HepG2 (cell line): Measurements from ENCODE around the gene WDFY1. TPM values are rescaled to one million over a fixed set of nuclear protein-coding genes. Genes with fewer than 3 reads are reported as not detected.

Source experiments
- ATF4 ChIP-seq, 2 experiments: fragments of 450-650 bp in 1 of 2; sonication (generic) in 1 of 2; formaldehyde crosslinking; IDR thresholded peaks; 2 replicates each; pipeline versions ENCODE4 v1.5.0 to v1.8.0; 2020 to 2022; ENCODE audit warnings: mild to moderate bottlenecking in 1 of 2, missing genetic modification reagents in 1 of 2
- CHD2 ChIP-seq: IDR thresholded peaks from 2 replicates; pipeline ENCODE4 v1.6.1; 2011; ENCODE audit warnings: low read depth, low read length, improper control_type of control experiment
- CREB1 ChIP-seq, 2 experiments: fragments of 450-650 bp in 1 of 2; IDR thresholded peaks; 2 replicates each; pipeline ENCODE4 v1.6.1; 2016 to 2017; ENCODE audit warnings: control low read depth in 1 of 2, mild to moderate bottlenecking in 1 of 2, missing compliant biosample characterization in 1 of 2, missing genetic modification characterization in 1 of 2
- DBP ChIP-seq: sonication (generic); formaldehyde crosslinking; IDR thresholded peaks from 2 replicates; pipeline ENCODE4 v1.4.0; 2020; ENCODE audit warnings: missing genetic modification reagents; ENCODE audit errors: not compliant biosample characterization
- HNF1A ChIP-seq, 2 experiments: sonication (generic) in 1 of 2; formaldehyde crosslinking in 1 of 2; IDR thresholded peaks; 2 replicates each; pipeline versions ENCODE4 v1.4.0 to v1.6.1; 2016 to 2020; ENCODE audit warnings: borderline replicate concordance in 1 of 2, low read depth in 1 of 2, mild to moderate bottlenecking in 1 of 2, missing genetic modification reagents in 1 of 2
- HNRNPH1 ChIP-seq: fragments of 200-400 bp; formaldehyde crosslinking; optimal IDR thresholded peaks from 2 replicates; pipeline ENCODE3; 2017; ENCODE audit warnings: mild to moderate bottlenecking, low read depth, low read length
- HOXA5 ChIP-seq: sonication (generic); formaldehyde crosslinking; IDR thresholded peaks from 2 replicates; pipeline ENCODE4 v1.4.0; 2020; ENCODE audit warnings: missing genetic modification reagents
- LBX2 ChIP-seq: sonication (generic); formaldehyde crosslinking; IDR thresholded peaks from 2 replicates; pipeline ENCODE4 v1.5.0; 2020; ENCODE audit warnings: missing genetic modification reagents, mild to moderate bottlenecking, borderline replicate concordance
- NONO ChIP-seq, 2 experiments: fragments of 450-650 bp in 1 of 2; sonication (generic) in 1 of 2; formaldehyde crosslinking in 1 of 2; IDR thresholded peaks in 1 of 2; conservative IDR thresholded peaks in 1 of 2; 2 replicates each; pipeline versions ENCODE4 v1.6.1 to v1.8.0; 2017 to 2022; ENCODE audit warnings: mild to moderate bottlenecking in 1 of 2, missing genetic modification reagents in 1 of 2, moderate library complexity in 1 of 2
- SRSF1 ChIP-seq: fragments of 200-400 bp; formaldehyde crosslinking; optimal IDR thresholded peaks from 2 replicates; pipeline ENCODE3; 2017; ENCODE audit warnings: mild to moderate bottlenecking, low read depth, low read length, moderate library complexity
- TFE3 ChIP-seq: IDR thresholded peaks from 2 replicates; pipeline ENCODE4 v1.6.1; 2016
- ZC3H4 ChIP-seq: sonication (generic); formaldehyde crosslinking; IDR thresholded peaks from 2 replicates; pipeline ENCODE4 v1.4.0; 2020; ENCODE audit warnings: missing genetic modification reagents, borderline replicate concordance
- ZFP37 ChIP-seq: sonication (generic); formaldehyde crosslinking; IDR thresholded peaks from 2 replicates; pipeline ENCODE4 v1.4.0; 2020; ENCODE audit warnings: missing genetic modification reagents, borderline replicate concordance
- ZFP41 ChIP-seq: sonication (generic); formaldehyde crosslinking; IDR thresholded peaks from 2 replicates; pipeline ENCODE4 v1.4.0; 2020; ENCODE audit warnings: mild to moderate bottlenecking, missing genetic modification reagents, borderline replicate concordance
- ZKSCAN8 ChIP-seq: IDR thresholded peaks from 2 replicates; pipeline ENCODE4 v1.6.1; 2016; ENCODE audit warnings: borderline replicate concordance, missing genetic modification reagents, missing compliant biosample characterization
- ZMYM3 ChIP-seq: sonication (generic); formaldehyde crosslinking; IDR thresholded peaks from 2 replicates; pipeline ENCODE4 v1.5.1; 2020; ENCODE audit warnings: mild to moderate bottlenecking, missing genetic modification reagents
- ZNF704 ChIP-seq: sonication (generic); formaldehyde crosslinking; IDR thresholded peaks from 2 replicates; pipeline ENCODE4 v1.8.1; 2023; ENCODE audit warnings: mild to moderate bottlenecking, inconsistent platforms, moderate library complexity, missing genetic modification reagents, borderline replicate concordance
- ZNF75D ChIP-seq: sonication (generic); formaldehyde crosslinking; IDR thresholded peaks from 2 replicates; pipeline ENCODE4 v1.8.1; 2023; ENCODE audit warnings: missing genetic modification reagents, mild to moderate bottlenecking, borderline replicate concordance
- ZNF878 ChIP-seq: sonication (generic); formaldehyde crosslinking; IDR thresholded peaks from 2 replicates; pipeline ENCODE4 v1.8.1; 2023; ENCODE audit warnings: mild to moderate bottlenecking, missing genetic modification reagents, moderate library complexity
- polyA plus RNA-seq, 8 experiments: library from polyadenylated mRNA; depleted of rRNA in 3 of 8; stranded (reverse) in 7 of 8; unstranded in 1 of 8; fragments of >200 nt; fragmentation: Illumina TruSeq in 4 of 8; extraction: Trizol in 4 of 8; gene quantifications; 2 replicates each; pipeline versions ENCODE4 v1.2.1 to v1.2.3, GENCODE V29; 2011 to 2016; ENCODE audit warnings: low read depth in 4 of 8, missing spikeins in 1 of 8, mixed read lengths in 1 of 8; ENCODE audit not compliant: insufficient read depth in 1 of 8
- total RNA-seq, 5 experiments: library from RNA; depleted of rRNA; stranded (reverse); fragments of >200 nt; fragmentation: Illumina TruSeq; extraction: Trizol; gene quantifications; 2 replicates each; pipeline ENCODE4 v1.2.3, GENCODE V29; 2016; ENCODE audit warnings: low read depth in 1 of 5

WDFY1 gene
- total and polyA plus RNA-seq, 2 of the 13 experiments (the other 11 are each of a cell fraction or from before 2014, with no cell fraction given) = 77.0 to 78.4 TPM

GRCh38 chr2:223972656-223973102, 27.5 kb upstream of the WDFY1 start (continued):
- no peak for TF ChIP-seq CREB1 (IDR thresholded peaks at IDR 0.05)
- no peak for TF ChIP-seq CREB1 (CRISPR knock-in tag; IDR thresholded peaks at IDR 0.05)
- no peak for TF ChIP-seq LBX2 (CRISPR knock-in tag)
- TF ChIP-seq HNF1A (IDR thresholded peaks at IDR 0.05; ENCODE audit: low read depth) = no peak
- TF ChIP-seq HNF1A (CRISPR knock-in tag; IDR thresholded peaks at IDR 0.05; ENCODE audit: borderline replicate concordance) = no peak
- no peak for TF ChIP-seq NONO (IDR thresholded peaks at IDR 0.05)
- TF ChIP-seq NONO (CRISPR knock-in tag; conservative IDR thresholded peaks at IDR 0.05) = no peak
- TF ChIP-seq SRSF1 = no peak
- no peak for TF ChIP-seq TFE3
- TF ChIP-seq ZNF704 (CRISPR knock-in tag) = no peak
- TF ChIP-seq ZKSCAN8 (CRISPR knock-in tag) = no peak
- no peak for TF ChIP-seq ZMYM3 (CRISPR knock-in tag)
- no peak for TF ChIP-seq ZNF75D (CRISPR knock-in tag)
- TF ChIP-seq HNRNPH1 = no peak
- TF ChIP-seq DBP (CRISPR knock-in tag) = no peak
- no peak for TF ChIP-seq HOXA5 (CRISPR knock-in tag)
- no peak for TF ChIP-seq ZFP41
- TF ChIP-seq CHD2 = no peak
- TF ChIP-seq ZC3H4 (CRISPR knock-in tag) = no peak
- no peak for TF ChIP-seq ZNF878 (CRISPR knock-in tag)
- no peak for TF ChIP-seq ZFP37
- TF ChIP-seq ATF4 (CRISPR knock-in tag; IDR thresholded peaks at IDR 0.05) = no peak
